Epithelial cell of prostate (primary cell): ENCODE measurements around the gene AFAP1L2.
"Not testable (repeated sequence)": the region's sequence is repeated elsewhere in the genome, so short reads cannot be mapped to it uniquely, and the experiment has no call there.

ENCODE experiments used
- DNase-seq: peaks from one replicate; pipeline ENCODE4 v3.0.0-alpha.2; 2011; ENCODE audit warnings: low read depth, low spot score
- H3K27ac ChIP-seq: fragments of 450-650 bp; 2 replicates; pipeline ENCODE4 v1.5.1; 2017; ENCODE audit warnings: mild to moderate bottlenecking

The AFAP1L2 gene

DNA sequence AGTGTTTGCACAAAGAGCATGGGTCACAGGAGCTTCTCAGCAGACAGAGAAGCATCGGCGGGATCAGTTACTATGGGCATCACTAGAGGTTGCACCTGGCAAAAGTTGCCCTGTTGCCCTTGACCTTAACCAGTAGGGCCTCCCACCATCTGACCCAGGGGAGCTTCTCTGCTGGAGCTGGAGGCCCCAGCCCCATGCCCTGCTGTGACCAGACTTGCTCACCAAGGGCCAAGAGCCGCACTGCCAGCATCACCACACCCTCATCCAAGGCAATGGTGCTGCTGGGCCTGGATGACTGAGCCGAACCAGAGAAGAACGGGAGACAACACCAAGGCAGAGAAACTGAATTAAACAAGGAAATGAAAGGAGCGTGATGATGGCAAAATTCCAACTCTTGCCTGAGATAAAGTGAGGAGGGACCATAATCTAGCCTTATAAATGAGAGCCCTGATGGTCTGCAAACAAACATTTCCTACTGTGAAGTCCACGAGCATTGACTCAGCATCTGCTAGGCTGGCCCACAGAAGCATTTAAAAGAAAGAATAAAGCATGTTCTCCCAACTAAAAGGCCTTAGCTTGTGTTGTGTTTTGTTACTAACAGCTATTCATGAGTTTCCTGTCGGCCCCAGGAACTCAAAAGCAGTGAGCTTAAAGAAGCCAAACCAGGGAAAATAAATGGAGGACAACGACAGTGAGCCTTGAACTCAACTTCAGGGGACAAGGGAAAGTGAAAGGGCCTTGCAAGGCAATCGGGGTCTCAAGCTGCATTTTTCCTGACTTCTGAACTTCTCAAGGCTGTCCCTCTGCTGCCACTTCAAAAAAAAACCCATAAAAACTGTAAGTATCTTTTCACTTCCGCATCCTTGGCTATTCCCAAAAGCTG is 60.4 kb downstream of the AFAP1L2 start:
- no peak for DNase-seq

GRCh38 chr10:114342976-114343375 is 61.3 kb downstream of the AFAP1L2 start:
- no peak overlapping the region for H3K27ac ChIP-seq
- no peak for DNase-seq

More for the DNA sequence above, 60.4 kb downstream of the AFAP1L2 start:
- H3K27ac ChIP-seq, result no peak overlapping the region

DNA sequence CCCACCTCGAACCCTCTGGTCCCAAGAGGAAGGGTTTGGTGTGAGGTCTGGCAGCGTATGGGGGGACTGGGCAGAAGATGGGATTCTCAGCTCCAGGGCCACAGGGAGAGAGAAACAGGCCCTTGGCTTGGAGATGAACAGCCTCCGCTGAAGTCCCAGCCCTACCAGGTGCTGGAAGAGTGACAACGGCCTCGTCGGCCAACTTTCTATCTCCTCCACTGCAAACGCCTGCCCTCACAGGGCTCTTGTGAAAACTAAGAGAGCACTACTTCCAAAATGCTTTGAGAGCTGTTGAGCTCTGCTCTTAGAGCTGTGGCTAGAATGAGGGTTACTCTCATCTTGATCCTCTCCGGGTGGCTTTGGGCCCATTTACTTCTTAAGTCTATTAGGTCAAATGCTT is 63.5 kb downstream of the AFAP1L2 start:
- DNase-seq, result no peak
- no peak overlapping the region for H3K27ac ChIP-seq

GRCh38 chr10:114337510-114338462 is 66.5 kb downstream of the AFAP1L2 start:
- DNase-seq, result no peak
- peak overlapping the region; percentile 17 for H3K27ac ChIP-seq

DNA sequence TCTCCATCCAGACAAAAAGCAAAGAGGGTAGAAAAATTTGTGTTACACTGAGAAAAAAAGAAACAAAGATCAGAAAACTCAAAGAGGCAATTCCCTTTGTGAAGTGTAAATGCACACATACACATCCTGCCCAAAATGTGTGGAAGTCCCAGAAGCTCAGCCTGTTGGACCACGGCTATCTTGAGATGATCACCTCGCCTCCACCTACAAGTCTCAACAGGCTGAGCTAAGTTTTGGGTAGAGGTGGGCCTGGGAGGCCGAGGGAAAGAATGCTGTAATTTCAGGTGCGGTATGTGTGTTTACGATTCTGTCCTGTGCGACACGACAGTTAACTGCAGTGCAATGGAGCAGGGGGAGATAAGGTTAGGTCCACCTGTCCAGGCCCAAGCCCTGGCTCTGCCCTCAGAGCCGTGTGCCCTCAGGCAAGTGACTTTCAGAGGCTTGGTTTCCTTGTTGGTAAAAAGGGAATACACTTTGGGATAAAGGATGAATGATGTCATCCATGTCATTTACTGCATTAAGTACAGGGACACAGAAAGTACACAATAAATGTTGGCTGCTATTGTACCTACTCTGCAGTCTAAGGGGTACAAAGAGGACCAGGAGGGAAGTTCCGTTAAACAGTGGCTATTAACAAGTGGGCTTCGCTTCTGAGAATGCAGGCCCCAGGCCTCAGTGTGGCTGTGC is 67.3 kb downstream of the AFAP1L2 start:
- no peak for DNase-seq
- H3K27ac ChIP-seq, result peak overlapping the region; percentile 17

- no peak for DNase-seq
- H3K27ac ChIP-seq, result no peak overlapping the region
Observed at GRCh38 chr10:114335614-114336013, 68.7 kb downstream of the AFAP1L2 start.

DNA sequence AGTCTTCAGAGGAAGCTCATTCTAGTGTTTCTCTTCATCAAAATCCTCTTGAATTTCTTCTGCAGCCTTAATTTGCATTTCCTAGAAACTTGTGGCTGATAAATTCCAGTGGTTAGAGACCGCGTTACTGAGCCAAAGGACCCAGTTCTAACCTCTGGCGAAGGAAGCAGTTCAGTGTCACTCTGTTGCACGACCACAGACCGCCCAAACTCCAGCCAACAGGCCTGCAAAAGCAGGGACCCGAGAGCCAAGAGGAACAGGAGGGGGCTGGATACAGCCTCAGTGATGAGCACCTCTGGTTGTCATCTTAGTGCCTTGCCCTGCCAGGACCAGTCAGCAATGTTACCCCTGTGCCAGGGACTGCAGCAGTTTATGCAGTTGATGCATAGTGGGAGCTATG is 70.0 kb downstream of the AFAP1L2 start:
- no peak for DNase-seq
- H3K27ac ChIP-seq, result no peak overlapping the region

DNA sequence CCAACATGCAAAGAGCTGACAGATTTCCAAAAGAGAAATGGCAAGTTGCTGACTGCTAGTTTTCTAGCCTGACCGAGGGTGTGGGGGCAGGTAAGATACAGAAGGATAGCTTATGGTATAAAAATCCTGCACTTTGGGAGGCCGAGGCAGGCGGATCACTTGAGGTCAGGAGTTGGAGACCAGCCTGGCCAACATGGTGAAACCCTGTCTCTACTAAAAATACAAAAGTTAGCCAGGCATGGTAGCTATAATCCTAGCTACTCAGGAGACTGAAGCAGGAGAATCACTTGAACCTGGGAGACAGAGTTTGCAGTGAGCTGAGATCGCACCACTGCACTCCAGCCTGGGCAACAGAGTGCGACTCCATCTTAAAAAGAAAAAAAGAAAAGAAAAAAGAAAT is 70.9 kb downstream of the AFAP1L2 start:
- not testable (repeated sequence) for DNase-seq

GRCh38 chr10:114332301-114333192 is 71.8 kb downstream of the AFAP1L2 start:
- DNase-seq, result no peak
- no peak overlapping the region for H3K27ac ChIP-seq

More for the DNA sequence above, 70.9 kb downstream of the AFAP1L2 start:
- H3K27ac ChIP-seq, result not testable (repeated sequence)

GRCh38 chr10:114329634-114330365 is 74.5 kb downstream of the AFAP1L2 start:
- no peak overlapping the region for H3K27ac ChIP-seq
- DNase-seq, result no peak

DNA sequence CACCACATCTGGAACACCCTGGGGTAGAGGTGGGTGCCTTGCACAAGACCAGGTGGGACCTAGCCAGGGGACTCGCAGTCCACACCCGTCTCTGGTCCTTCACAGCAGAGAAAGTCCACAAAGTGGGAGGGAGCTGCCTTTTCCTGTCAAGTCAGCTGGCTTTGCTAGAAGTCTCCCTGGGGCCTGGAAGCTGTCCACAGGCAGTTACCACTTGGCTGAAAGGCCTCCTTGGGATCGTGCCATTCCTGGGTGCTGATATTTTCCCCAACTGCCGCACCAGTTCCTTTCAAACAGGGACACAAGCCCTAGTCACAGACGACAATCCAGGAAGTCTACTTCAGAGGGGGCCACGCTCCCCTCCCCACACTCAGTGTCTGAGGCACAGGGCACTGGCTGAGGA is 75.4 kb downstream of the AFAP1L2 start:
- DNase-seq, result no peak
- no peak overlapping the region for H3K27ac ChIP-seq

GRCh38 chr10:114328441-114328812 is 75.9 kb downstream of the AFAP1L2 start:
- no peak overlapping the region for H3K27ac ChIP-seq
- DNase-seq, result no peak

DNA sequence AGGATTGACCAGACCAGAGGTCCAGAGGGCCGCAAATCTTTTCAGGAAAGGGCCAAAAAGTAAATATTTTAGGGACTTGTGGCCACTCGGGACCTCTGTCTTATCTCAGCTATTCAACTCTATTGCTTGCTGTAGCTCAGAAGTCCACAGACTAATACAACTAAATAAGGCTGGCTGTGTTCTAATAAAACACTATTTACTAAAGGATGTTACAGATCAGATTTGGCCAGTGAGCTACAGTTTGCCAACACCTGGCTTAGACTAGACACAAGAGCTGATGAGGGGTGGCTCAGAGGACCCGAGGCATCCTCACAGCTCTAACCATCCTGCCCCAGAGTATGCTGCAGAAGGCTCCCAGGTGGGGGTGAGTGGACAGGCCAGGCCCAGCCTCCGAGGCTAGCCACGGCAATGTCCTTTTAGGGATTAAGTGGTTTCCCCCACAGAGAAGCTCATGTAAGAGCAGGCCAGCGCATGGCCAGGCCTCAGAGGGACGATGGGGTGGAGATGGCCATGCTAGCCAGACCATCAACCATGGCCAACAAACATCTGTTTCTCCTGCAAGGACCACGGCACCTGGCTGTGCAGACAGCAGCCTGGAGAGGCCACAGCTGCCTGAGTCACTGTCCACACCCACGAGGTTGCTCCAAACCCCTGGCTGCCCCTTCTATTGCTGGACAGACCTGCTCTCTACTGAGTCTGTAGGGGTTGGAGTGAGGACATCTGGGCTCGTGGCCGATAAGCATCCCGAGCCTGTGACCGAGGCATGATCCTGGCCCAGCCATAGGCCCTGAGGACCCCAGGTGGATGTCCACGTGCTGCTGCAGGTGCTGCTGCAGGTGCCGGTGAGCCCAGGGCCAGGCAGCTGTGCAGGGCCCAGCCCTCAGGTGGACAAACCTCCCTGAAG is 76.5 kb downstream of the AFAP1L2 start:
- DNase-seq, result no peak
- H3K27ac ChIP-seq, result no peak overlapping the region

DNA sequence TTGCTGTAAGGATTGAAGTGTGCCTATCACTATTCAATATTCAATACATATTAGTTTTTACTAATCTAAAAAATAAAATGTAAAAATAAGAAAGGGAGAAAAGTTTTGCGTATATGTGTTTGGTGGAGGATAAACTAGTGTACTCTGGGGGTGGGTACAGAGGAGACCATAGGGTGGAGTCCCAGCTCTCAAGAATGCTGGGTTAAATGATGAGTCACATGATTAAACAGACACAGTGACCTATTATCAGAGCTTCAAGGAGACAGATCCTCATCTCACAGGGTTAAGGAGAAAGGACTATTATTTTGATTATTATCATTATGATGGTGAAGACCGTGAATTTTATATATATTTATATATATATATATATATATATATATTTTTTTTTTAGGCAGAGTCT is 77.5 kb downstream of the AFAP1L2 start:
- H3K27ac ChIP-seq, result no peak overlapping the region
- no peak for DNase-seq

DNA sequence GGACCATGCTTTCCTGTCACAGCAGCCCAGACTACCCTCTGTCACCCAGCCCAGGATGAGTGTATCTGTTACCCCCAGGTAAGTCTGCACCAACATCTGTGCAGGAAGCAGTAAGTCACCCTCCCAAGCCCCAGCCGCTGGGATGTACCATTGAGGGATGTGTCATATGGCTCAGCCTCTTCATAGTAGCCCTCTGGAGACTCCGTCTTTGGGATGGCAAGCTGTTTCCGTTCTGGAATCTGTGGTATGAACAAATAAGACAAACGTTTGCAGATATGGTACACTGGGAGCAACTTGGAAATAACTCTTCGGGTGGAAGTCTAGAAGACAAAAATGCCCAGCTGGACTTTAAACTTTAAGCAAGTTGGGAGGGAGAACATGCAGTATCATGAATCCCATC is 81.3 kb downstream of the AFAP1L2 start:
- H3K27ac ChIP-seq, result peak overlapping the region; percentile 89
- DNase-seq, result no peak

DNA sequence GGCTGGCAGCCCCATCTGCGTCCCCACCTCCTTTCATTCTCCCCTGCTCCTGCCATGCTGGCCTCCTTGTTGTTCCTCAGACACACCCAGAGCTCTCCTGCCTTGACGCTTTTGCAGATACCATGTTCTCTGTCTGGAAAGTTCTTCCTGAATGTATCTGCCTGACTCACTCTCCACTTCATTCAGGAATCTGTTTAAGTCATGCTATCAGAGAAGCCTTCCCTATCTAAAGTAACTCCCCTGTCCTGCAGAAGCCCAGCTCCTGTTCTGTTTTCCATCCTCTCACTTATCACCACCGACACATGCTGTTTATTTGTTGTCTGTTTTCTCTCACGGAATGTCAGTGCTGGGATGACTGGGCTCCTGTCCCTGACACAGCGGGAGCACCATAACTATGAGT is 82.0 kb downstream of the AFAP1L2 start:
- H3K27ac ChIP-seq, result peak overlapping the region; percentile 89
- DNase-seq, result no peak

- peak overlapping the region; percentile 89 for H3K27ac ChIP-seq
- peak; percentile 96 for DNase-seq
Observed at GRCh38 chr10:114320249-114321116, 83.8 kb downstream of the AFAP1L2 start.
